Measurements from ENCODE around the gene LRRN4CL. TPM values are rescaled to one million over a fixed set of nuclear protein-coding genes. Genes with fewer than 3 reads are reported as not detected.
A peak's percentile ranks its signal among the peaks of the same experiment; 100 is the strongest.

Gene LRRN4CL
- total and polyA plus RNA-seq, 4 experiments from 2014 or later: 0.11 to 0.12 TPM; not detected in 2

DNA sequence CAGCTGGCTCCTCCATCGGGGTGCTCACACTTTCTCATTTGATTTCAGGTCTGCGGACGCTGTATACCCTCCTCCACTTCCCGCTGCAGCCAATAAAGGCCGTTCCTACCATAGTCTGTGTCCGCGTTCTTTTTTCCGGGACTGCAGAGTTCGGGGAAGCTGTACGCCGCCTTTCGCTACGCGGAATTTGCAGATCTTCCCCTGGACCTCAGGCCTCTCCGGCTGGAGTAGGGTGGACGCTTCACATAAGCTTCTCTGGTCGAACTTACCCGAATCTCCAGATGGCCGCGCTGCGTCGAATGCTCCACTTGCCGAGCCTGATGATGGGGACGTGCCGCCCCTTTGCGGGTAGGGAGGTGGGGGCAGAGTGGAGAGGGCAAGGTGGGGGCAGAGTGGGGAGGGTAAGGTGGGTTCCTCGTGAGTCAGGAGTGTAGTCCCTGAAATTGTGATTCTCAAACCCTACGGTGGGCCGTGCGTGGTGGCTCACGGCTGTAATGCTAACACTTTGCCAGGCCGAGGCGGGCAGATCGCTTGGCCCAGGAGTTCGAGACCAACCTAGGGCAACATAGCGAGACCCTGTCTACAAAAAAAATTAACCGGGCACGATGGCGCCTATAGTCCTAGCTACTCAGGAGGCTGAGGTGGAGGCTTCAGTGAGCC is 23.6 kb downstream of the LRRN4CL start:
- H3K36me3 ChIP-seq (ENCODE audit: insufficient read depth, low read length): peaks cover 15% of the 10 kb centered on the region
- peaks cover 8 to 38% of the 10 kb centered on the region in 2 donors for H3K36me3 Mint-ChIP-seq
- peak overlapping the region; percentile 92 to 98 (median 96) for H3K4me3 Mint-ChIP-seq
- POLR2A ChIA-PET (ENCODE audit: partially characterized antibody): interaction anchor here (0.6 to 19.7 kb wide), 57 partner anchors 10 to 1652 kb away, joined by 3 to 494 read pairs (median 7); partner anchors contain the start of genes B3GAT3, BSCL2, EEF1G and EML3
- H3K9me3 ChIP-seq (ENCODE audit: control insufficient read depth in 1 of 2, low read length in 2 of 2): no peaks in the 10 kb centered on the region
- H3K4me1 ChIP-seq (ENCODE audit: insufficient read depth, low read length): peaks cover 48% of the 10 kb centered on the region
- no peaks in the 10 kb centered on the region for H3K9me3 Mint-ChIP-seq
- no peaks in the 10 kb centered on the region for H3K27me3 ChIP-seq (ENCODE audit: insufficient read depth, low read length)
- H3K4me3 ChIP-seq (ENCODE audit: low read length in 2 of 2): peak overlapping the region; percentile 88 to 97
- H3K27me3 Mint-ChIP-seq: no peaks in the 10 kb centered on the region
- peak; percentile 54 to 84 (median 58) for DNase-seq
- CTCF ChIA-PET (ENCODE audit: partially characterized antibody): interaction anchor here (0.9 to 10.4 kb wide), 20 partner anchors 7 to 273 kb away, joined by 3 to 86 read pairs (median 4); partner anchors contain the start of genes B3GAT3, HNRNPUL2, INTS5 and LBHD1
- H3K27ac ChIP-seq (ENCODE audit: low read depth, low read length): peak overlapping the region; percentile 73
- intact Hi-C loops (cut with micrococcal nuclease): loop anchor here (1.0 to 2.0 kb wide), 9 partner anchors 12 to 92 kb away; partner anchors contain the start of genes EEF1G, EML3, GANAB and INTS5
- H3K4me1 Mint-ChIP-seq: peaks cover 15 to 61% (median 35%) of the 10 kb centered on the region in 4 donors
- peak overlapping the region; percentile 95 to 98 (median 96) for H3K27ac Mint-ChIP-seq

DNA sequence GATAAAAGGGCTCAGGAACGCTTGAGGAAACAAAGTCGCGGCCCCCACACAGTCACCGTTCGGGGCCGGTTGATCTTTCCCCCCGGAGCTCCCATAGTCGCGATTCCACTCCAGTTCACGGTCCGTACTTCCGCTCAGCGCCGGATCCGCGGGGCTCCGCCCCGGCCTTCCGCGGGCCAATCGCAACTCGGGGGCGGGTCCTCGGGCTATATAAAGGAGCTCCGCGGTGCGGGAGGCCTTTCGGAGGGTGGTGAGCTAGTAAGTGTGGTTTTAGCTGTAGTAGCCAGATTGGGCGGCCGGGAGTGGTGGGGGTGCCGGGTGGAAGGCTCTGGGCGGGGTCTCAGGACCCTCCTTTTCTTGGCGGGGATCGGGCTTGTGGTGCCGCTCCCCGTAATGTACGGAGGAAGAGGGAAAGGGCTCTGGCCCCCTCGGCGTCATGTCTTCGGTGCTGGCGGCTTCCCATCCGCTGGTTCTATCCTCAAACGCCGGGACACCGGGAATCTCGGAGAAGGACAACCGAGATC is 24.2 kb downstream of the LRRN4CL start, which contains the start of the genes C11orf98 and CSKMT:
Gene C11orf98, minus strand, starts transcription at position 136 of the 524 bp plus-strand sequence. Its CDS starts 41 bp downstream, at position 95.
Gene CSKMT, plus strand, starts transcription at position 238 of the 524 bp plus-strand sequence. CDS start 568 bp downstream, outside the sequence.
- peaks cover 42% of the 10 kb centered on the region for H3K4me1 ChIP-seq (ENCODE audit: insufficient read depth, low read length)
- H3K27ac Mint-ChIP-seq: peak within 1 kb of the TSS; percentile 95 to 98 (median 96)
- no peaks in the 10 kb centered on the region for H3K27me3 Mint-ChIP-seq
- H3K36me3 Mint-ChIP-seq: peaks cover 8 to 38% of the 10 kb centered on the region in 2 donors
- H3K9me3 ChIP-seq (ENCODE audit: control insufficient read depth in 1 of 2, low read length in 2 of 2): no peaks in the 10 kb centered on the region
- peak; percentile 94 to 96 (median 95) for DNase-seq
- H3K27me3 ChIP-seq (ENCODE audit: insufficient read depth, low read length): no peaks in the 10 kb centered on the region
- peaks cover 15 to 55% (median 31%) of the 10 kb centered on the region in 4 donors for H3K4me1 Mint-ChIP-seq
- H3K36me3 ChIP-seq (ENCODE audit: insufficient read depth, low read length): peaks cover 15% of the 10 kb centered on the region
- CTCF ChIA-PET (ENCODE audit: partially characterized antibody): interaction anchor here (0.8 to 10.4 kb wide), 26 partner anchors 8 to 272 kb away, joined by 3 to 86 read pairs (median 4); partner anchors contain the start of genes B3GAT3, HNRNPUL2, INTS5 and LBHD1
- POLR2A ChIA-PET (ENCODE audit: partially characterized antibody): interaction anchor here (0.6 to 19.7 kb wide), 62 partner anchors 9 to 1653 kb away, joined by 3 to 494 read pairs (median 6); partner anchors contain the start of genes AHNAK, B3GAT3, BSCL2 and EEF1G
- peak within 1 kb of the TSS; percentile 73 for H3K27ac ChIP-seq (ENCODE audit: low read depth, low read length)
- H3K9me3 Mint-ChIP-seq: no peaks in the 10 kb centered on the region
- intact Hi-C loops (cut with micrococcal nuclease): loop anchor here (1.0 to 2.0 kb wide), 9 partner anchors 12 to 92 kb away; partner anchors contain the start of genes EEF1G, EML3, GANAB and INTS5
- peak within 1 kb of the TSS; percentile 88 to 97 for H3K4me3 ChIP-seq (ENCODE audit: low read length in 2 of 2)
- peak within 1 kb of the TSS; percentile 92 to 98 (median 96) for H3K4me3 Mint-ChIP-seq

DNA sequence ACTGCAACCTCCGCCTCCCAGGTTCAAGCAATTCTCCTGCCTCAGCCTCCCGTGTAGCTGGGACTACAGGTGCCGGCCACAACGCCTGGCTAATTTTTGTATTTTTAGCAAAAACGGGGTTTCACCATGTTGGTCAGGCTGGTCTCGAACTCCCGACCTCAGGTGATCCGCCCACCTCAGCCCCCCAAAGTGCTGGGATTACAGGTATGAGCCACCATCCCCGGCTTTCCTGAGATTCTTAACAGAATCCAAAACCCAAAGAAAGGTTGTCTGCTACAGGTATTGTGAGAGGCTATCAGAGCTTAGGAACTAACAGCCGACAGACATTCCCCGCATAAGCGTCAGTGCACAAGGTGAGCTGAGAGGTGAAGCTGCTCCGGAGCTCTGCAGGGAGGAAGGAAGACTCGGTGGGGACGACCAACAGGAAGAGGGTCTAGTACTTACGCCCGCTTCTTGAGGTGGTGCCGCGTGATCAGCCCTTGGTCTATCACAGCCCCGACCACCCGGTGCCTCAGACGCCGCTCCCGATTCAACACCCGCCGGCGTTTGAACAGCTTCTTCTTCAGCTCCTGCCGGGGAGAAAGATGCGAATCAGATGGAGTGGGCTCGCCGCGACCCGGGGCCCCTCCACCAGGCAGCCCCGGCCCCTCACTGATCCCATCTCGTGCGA is 24.8 kb downstream of the LRRN4CL start:
- ChIA-PET POLR2A (ENCODE audit: partially characterized antibody) (interaction anchor here (0.6 to 19.7 kb wide), 58 partner anchors 8 to 1653 kb away, joined by 3 to 494 read pairs (median 7); partner anchors contain the start of genes AHNAK, B3GAT3, BSCL2 and EEF1G), CTCF (ENCODE audit: partially characterized antibody) (interaction anchor here (0.6 to 10.4 kb wide), 24 partner anchors 8 to 197 kb away, joined by 3 to 86 read pairs (median 4); partner anchors contain the start of genes B3GAT3, HNRNPUL2, INTS5 and LBHD1)
- Mint-ChIP-seq H3K4me3 (peak overlapping the region; percentile 92 to 98 (median 96)), H3K27me3 (no peaks in the 10 kb centered on the region), H3K4me1 (peaks cover 15 to 49% (median 28%) of the 10 kb centered on the region in 4 donors), H3K36me3 (peaks cover 8 to 37% of the 10 kb centered on the region in 2 donors), H3K9me3 (no peaks in the 10 kb centered on the region), H3K27ac (peak overlapping the region; percentile 95 to 98 (median 96))
- Histone ChIP-seq H3K4me1 (ENCODE audit: insufficient read depth, low read length) (peaks cover 36% of the 10 kb centered on the region), H3K36me3 (ENCODE audit: insufficient read depth, low read length) (peaks cover 15% of the 10 kb centered on the region), H3K27me3 (ENCODE audit: insufficient read depth, low read length) (no peaks in the 10 kb centered on the region), H3K27ac (ENCODE audit: low read depth, low read length) (peak overlapping the region; percentile 73), H3K9me3 (ENCODE audit: control insufficient read depth in 1 of 2, low read length in 2 of 2) (no peaks in the 10 kb centered on the region), H3K4me3 (ENCODE audit: low read length in 2 of 2) (peak overlapping the region; percentile 88 to 97)
- DNase-seq: peak in 1 of 5 donors; percentile 74
- intact Hi-C loops (cut with micrococcal nuclease): loop anchor here (1.0 to 2.0 kb wide), 9 partner anchors 11 to 91 kb away; partner anchors contain the start of genes EEF1G, EML3, GANAB and INTS5

DNA sequence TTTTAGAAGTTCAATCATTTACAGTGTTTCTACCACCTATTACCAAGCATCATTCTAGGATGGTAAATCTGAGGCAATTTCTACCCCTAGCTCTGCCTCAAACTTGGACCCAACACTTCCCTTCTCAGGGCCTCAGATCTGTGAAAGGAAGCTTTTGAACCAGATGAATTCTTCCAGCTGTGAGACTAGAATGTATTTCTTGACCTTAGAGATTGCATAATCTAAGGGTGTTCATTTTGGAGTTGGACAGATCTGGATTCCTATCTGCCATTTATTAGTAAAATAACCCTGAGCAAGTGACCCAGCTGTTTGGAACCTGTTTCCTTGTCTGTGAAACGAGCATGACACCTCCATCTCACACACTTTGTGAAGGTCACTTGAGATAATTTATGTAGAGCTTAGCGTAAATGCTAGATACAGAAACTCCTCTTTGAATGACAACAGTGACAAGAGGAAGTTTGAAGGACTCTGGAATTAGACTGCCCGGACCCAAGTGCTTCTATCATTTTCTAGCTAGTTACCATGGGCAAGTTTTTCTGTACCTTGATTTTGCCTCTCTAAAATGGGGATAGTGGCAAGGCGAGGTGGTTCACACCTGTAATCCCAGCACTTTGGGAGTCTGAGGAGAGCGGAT is 32.4 kb downstream of the LRRN4CL start:
- Histone ChIP-seq H3K4me3 (ENCODE audit: low read length in 2 of 2) (no peak overlapping the region), H3K4me1 (ENCODE audit: insufficient read depth, low read length) (peaks cover 8% of the 10 kb centered on the region), H3K9me3 (ENCODE audit: control insufficient read depth in 1 of 2, low read length in 2 of 2) (no peaks in the 10 kb centered on the region), H3K36me3 (ENCODE audit: insufficient read depth, low read length) (no peaks in the 10 kb centered on the region), H3K27me3 (ENCODE audit: insufficient read depth, low read length) (no peaks in the 10 kb centered on the region), H3K27ac (ENCODE audit: low read depth, low read length) (no peak overlapping the region)
- ChIA-PET CTCF (ENCODE audit: partially characterized antibody) (interaction anchor here (1.1 kb wide), 1 partner anchor 9 kb away, joined by 3 read pairs; no protein-coding TSS in a partner anchor), POLR2A (ENCODE audit: partially characterized antibody) (interaction anchor here (0.8 to 4.5 kb wide), 6 partner anchors 9 to 199 kb away, joined by 3 to 65 read pairs (median 5); partner anchors contain the start of genes B3GAT3, C11orf98, CSKMT and GANAB)
- Mint-ChIP-seq H3K27ac (peak overlapping the region in 1 of 7 donors; percentile 80), H3K9me3 (peaks cover 0 to 6% (median 0%) of the 10 kb centered on the region in 8 donors), H3K36me3 (peaks cover 0 to 11% of the 10 kb centered on the region in 2 donors), H3K4me1 (peaks cover 7 to 18% (median 12%) of the 10 kb centered on the region in 4 donors), H3K4me3 (peak overlapping the region in 1 of 8 donors; percentile 20), H3K27me3 (no peaks in the 10 kb centered on the region)
- intact Hi-C loops (cut with micrococcal nuclease): no loop called here
- DNase-seq: no peak

DNA sequence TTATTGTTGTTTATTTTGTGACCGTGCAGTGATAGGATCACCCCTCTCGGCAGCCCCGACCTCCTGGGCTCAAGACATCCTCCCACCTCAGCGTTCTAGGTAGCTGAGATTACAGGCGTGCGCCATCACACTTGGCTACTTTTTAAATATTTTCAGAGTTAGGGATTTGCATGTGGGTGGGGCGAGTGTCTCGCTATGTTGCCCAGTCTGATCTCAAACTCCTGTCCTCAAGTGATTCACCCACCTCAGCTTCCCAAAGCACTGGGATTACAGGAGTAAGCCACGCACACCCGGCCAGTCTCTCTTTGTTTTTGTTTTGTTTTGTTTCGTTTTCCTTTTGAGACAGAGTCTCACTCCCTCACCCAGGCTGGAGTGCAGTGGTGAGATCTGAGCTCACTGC is 35.0 kb downstream of the LRRN4CL start:
- peaks cover 5% of the 10 kb centered on the region for H3K36me3 ChIP-seq (ENCODE audit: insufficient read depth, low read length)
- intact Hi-C loops (cut with micrococcal nuclease): no loop called here
- no peak for DNase-seq
- ChIA-PET POLR2A (ENCODE audit: partially characterized antibody) (interaction anchor here (1.4 to 4.5 kb wide), 9 partner anchors 8 to 261 kb away, joined by 3 to 65 read pairs (median 11); partner anchors contain the start of genes B3GAT3, C11orf98, CSKMT and GANAB), CTCF (ENCODE audit: partially characterized antibody) (interaction anchor here (1.7 to 3.5 kb wide), 3 partner anchors 11 to 55 kb away, joined by 4 to 24 read pairs (median 4); partner anchors contain the start of genes C11orf98 and CSKMT)
- no peak overlapping the region for H3K27ac ChIP-seq (ENCODE audit: low read depth, low read length)
- no peaks in the 10 kb centered on the region for H3K27me3 ChIP-seq (ENCODE audit: insufficient read depth, low read length)
- Mint-ChIP-seq H3K9me3 (peaks cover 0 to 6% (median 0%) of the 10 kb centered on the region in 8 donors), H3K27me3 (no peaks in the 10 kb centered on the region), H3K4me3 (peak overlapping the region; percentile 30 to 70 (median 56)), H3K36me3 (peaks cover 0 to 22% of the 10 kb centered on the region in 2 donors), H3K27ac (peak overlapping the region in 5 of 7 donors; percentile 59 to 100 (median 70)), H3K4me1 (peaks cover 13 to 40% (median 22%) of the 10 kb centered on the region in 4 donors)
- H3K4me3 ChIP-seq (ENCODE audit: low read length in 2 of 2): no peak overlapping the region
- H3K9me3 ChIP-seq (ENCODE audit: control insufficient read depth in 1 of 2, low read length in 2 of 2): no peaks in the 10 kb centered on the region
- H3K4me1 ChIP-seq (ENCODE audit: insufficient read depth, low read length): peaks cover 21% of the 10 kb centered on the region

Data from CD4-positive, alpha-beta memory T cell (primary cell).